Esophagus muscularis mucosa (tissue), 4 donors: Measurements from ENCODE around the gene LCE7A. TPM values are rescaled to one million over a fixed set of nuclear protein-coding genes. Genes with fewer than 3 reads are reported as not detected.

Experiments used
- DNase-seq: peaks from one replicate; pipeline ENCODE4 v3.0.0-alpha.2; 2017; ENCODE audit errors: extremely low spot score
- H3K27ac ChIP-seq, 4 donors: fragments of 200-600 bp; sonication (generic); replicated peaks in 1 of 4; 1 replicate in 3 of 4; 2 replicates in 1 of 4; pipeline ENCODE4 v1.5.1; 2016 to 2019; ENCODE audit warnings: mild to moderate bottlenecking in 1 of 4
- H3K27me3 ChIP-seq, 4 donors: fragments of 200-600 bp; sonication (generic); one replicate each; pipeline versions ENCODE4 v1.5.1 to v1.6.0; 2016 to 2019
- H3K36me3 ChIP-seq, 4 donors: fragments of 200-600 bp; sonication (generic); one replicate each; pipeline ENCODE4 v1.5.1; 2016 to 2019
- H3K4me1 ChIP-seq, 4 donors: fragments of 200-600 bp; sonication (generic); one replicate each; pipeline ENCODE4 v1.5.1; 2016 to 2019
- H3K4me3 ChIP-seq, 4 donors: fragments of 200-600 bp; sonication (generic); 1 replicate in 2 of 4; 2 replicates in 2 of 4; pipeline ENCODE4 v1.5.1; 2016 to 2019; ENCODE audit warnings: mild to moderate bottlenecking in 4 of 4, moderate library complexity in 1 of 4
- H3K9me3 ChIP-seq, 4 donors: fragments of 200-600 bp; sonication (generic); 1 replicate in 3 of 4; 2 replicates in 1 of 4; pipeline ENCODE4 v1.5.1; 2016 to 2019
- CTCF ChIP-seq, 3 experiments: fragments of 200-600 bp in 2 of 3; fragments of 450-650 bp in 1 of 3; sonication (generic) in 2 of 3; IDR thresholded peaks; one replicate each; pipeline ENCODE4 v1.5.1; 2017 to 2019; ENCODE audit warnings: antibody characterized with exemption in 3 of 3, mild to moderate bottlenecking in 2 of 3, moderate library complexity in 1 of 3
- EP300 ChIP-seq: sonication (generic); formaldehyde crosslinking; IDR thresholded peaks from one replicate; pipeline ENCODE4 v1.6.1; 2017; ENCODE audit warnings: antibody characterized with exemption
- POLR2A ChIP-seq: fragments of 450-650 bp; IDR thresholded peaks from one replicate; pipeline ENCODE4 v1.6.1; 2017; ENCODE audit warnings: antibody characterized with exemption, moderate library complexity, mild to moderate bottlenecking, low read depth
- POLR2AphosphoS5 ChIP-seq, 2 donors: sonication (generic); formaldehyde crosslinking; IDR thresholded peaks; one replicate each; pipeline ENCODE4 v1.6.1; 2017; ENCODE audit warnings: antibody characterized with exemption in 2 of 2
- WGBS: methylation state at CpG from one replicate; pipeline ENCODE4 v1.1.5; 2018; 5-methylcytosine and 5-hydroxymethylcytosine counted together
- intact Hi-C: fragments of 100-400 bp; cut with DNase I; formaldehyde crosslinking; loops from one replicate; pipeline ENCODE4 v1.15.1; 2023
- total RNA-seq, 4 donors: library from RNA; depleted of rRNA; stranded (reverse); fragments of >200 nt; gene quantifications; one replicate each; pipeline versions ENCODE4 v1.1.0 to v1.2.1, GENCODE V29; 2016

The LCE7A gene
- total RNA-seq, 4 donors from 2014 or later, result not detected

- DNase-seq, result peak; percentile 77
- 80% methylated on average over 2 of the region's 2 CpGs for WGBS
- intact Hi-C loops, result no loop called here
- peaks cover 0 to 8% (median 2%) of the 10 kb centered on the region in 4 donors for H3K4me1 ChIP-seq
- no peak overlapping the region for H3K4me3 ChIP-seq
- no peak for TF ChIP-seq POLR2AphosphoS5 (IDR thresholded peaks at IDR 0.05)
- TF ChIP-seq CTCF (IDR thresholded peaks at IDR 0.05), result no peak
- TF ChIP-seq POLR2A, result no peak
- no peak for TF ChIP-seq EP300
- no peak overlapping the region for H3K27ac ChIP-seq
- no peaks in the 10 kb centered on the region for H3K9me3 ChIP-seq
- no peaks in the 10 kb centered on the region for H3K36me3 ChIP-seq
- no peaks in the 10 kb centered on the region for H3K27me3 ChIP-seq
These were observed 4.1 kb upstream of the LCE7A start for GRCh38 chr1:152855661-152856060.

GRCh38 chr1:152858062-152858461 is 1.7 kb upstream of the LCE7A start:
- TF ChIP-seq CTCF (IDR thresholded peaks at IDR 0.05), result no peak
- no peak for TF ChIP-seq POLR2AphosphoS5 (IDR thresholded peaks at IDR 0.05)
- TF ChIP-seq EP300, result no peak
- TF ChIP-seq POLR2A, result no peak
- Histone ChIP-seq H3K27me3 (no peaks in the 10 kb centered on the region), H3K36me3 (no peaks in the 10 kb centered on the region), H3K9me3 (no peaks in the 10 kb centered on the region), H3K4me1 (peaks cover 0 to 32% (median 22%) of the 10 kb centered on the region in 4 donors), H3K27ac (no peak overlapping the region), H3K4me3 (no peak overlapping the region)
- DNase-seq, result peak; percentile 26
- intact Hi-C loops, result no loop called here
- WGBS, result 67% methylated on average over 1 of the region's 1 CpG

GRCh38 chr1:152860129-152860528 is 333 bp downstream of the LCE7A start:
- intact Hi-C loops, result no loop called here
- no peak overlapping the region for H3K4me3 ChIP-seq
- H3K36me3 ChIP-seq, result no peaks in the 10 kb centered on the region
- DNase-seq, result peak; percentile 45
- TF ChIP-seq EP300 (no peak), POLR2A (no peak)
- peaks cover 0 to 33% (median 23%) of the 10 kb centered on the region in 4 donors for H3K4me1 ChIP-seq
- H3K9me3 ChIP-seq, result no peaks in the 10 kb centered on the region
- WGBS, result 81% methylated on average over 3 of the region's 3 CpGs
- H3K27ac ChIP-seq, result no peak overlapping the region
- no peaks in the 10 kb centered on the region for H3K27me3 ChIP-seq

- no peak for TF ChIP-seq EP300
- TF ChIP-seq POLR2A, result no peak
- TF ChIP-seq POLR2AphosphoS5 (IDR thresholded peaks at IDR 0.05), result no peak
- TF ChIP-seq CTCF (IDR thresholded peaks at IDR 0.05), result no peak
- no peaks in the 10 kb centered on the region for H3K36me3 ChIP-seq
- 84% methylated on average over 4 of the region's 4 CpGs for WGBS
- no peaks in the 10 kb centered on the region for H3K27me3 ChIP-seq
- H3K4me1 ChIP-seq, result peaks cover 0 to 33% (median 23%) of the 10 kb centered on the region in 4 donors
- H3K9me3 ChIP-seq, result no peaks in the 10 kb centered on the region
- no peak overlapping the region for H3K4me3 ChIP-seq
- intact Hi-C loops, result no loop called here
- H3K27ac ChIP-seq, result no peak overlapping the region
- DNase-seq, result peak; percentile 68
These were observed 1.6 kb downstream of the LCE7A start for GRCh38 chr1:152861374-152861773.

- TF ChIP-seq EP300, result no peak
- TF ChIP-seq CTCF (IDR thresholded peaks at IDR 0.05), result no peak
- TF ChIP-seq POLR2A, result no peak
- TF ChIP-seq POLR2AphosphoS5 (IDR thresholded peaks at IDR 0.05), result no peak
- Histone ChIP-seq H3K4me1 (peaks cover 0 to 33% (median 23%) of the 10 kb centered on the region in 4 donors), H3K4me3 (no peak overlapping the region), H3K27ac (no peak overlapping the region), H3K9me3 (no peaks in the 10 kb centered on the region), H3K27me3 (no peaks in the 10 kb centered on the region), H3K36me3 (no peaks in the 10 kb centered on the region)
- no peak for DNase-seq
- intact Hi-C loops, result no loop called here
These were observed 4.6 kb downstream of the LCE7A start for GRCh38 chr1:152864443-152864842.
